Mammary epithelial cell (primary cell): Measurements from ENCODE around the gene SNTG2.

Experiments used
- CTCF ChIP-seq, 2 donors: IDR thresholded peaks in 1 of 2; conservative IDR thresholded peaks in 1 of 2; 2 replicates each; pipeline ENCODE4 v1.5.1; 2011 to 2012; ENCODE audit warnings: inconsistent platforms in 2 of 2, low read length in 2 of 2, mild to moderate bottlenecking in 2 of 2, control low read depth in 1 of 2, low read depth in 1 of 2; ENCODE audit not compliant: insufficient read depth in 1 of 2; ENCODE audit errors: extremely low read depth in 1 of 2
- EZH2 ChIP-seq: IDR thresholded peaks from 2 replicates; pipeline ENCODE4 v1.6.1; 2012; ENCODE audit warnings: low read length, inconsistent platforms, borderline replicate concordance

GRCh38 chr2:920573-920972, 30.1 kb upstream of the SNTG2 start:
- no peak for TF ChIP-seq EZH2
- no peak for TF ChIP-seq CTCF (conservative IDR thresholded peaks at IDR 0.05 in 1 of 2, IDR thresholded peaks at IDR 0.05 in 1 of 2; ENCODE audit: extremely low read depth in 1 of 2, insufficient read depth in 1 of 2, low read depth in 1 of 2, low read length in 2 of 2)
